Measurements from ENCODE around the gene NEK11. TPM values are rescaled to one million over a fixed set of nuclear protein-coding genes. Genes with fewer than 3 reads are reported as not detected.

The NEK11 gene
- total RNA-seq, 4 donors from 2014 or later, result 14.8 to 34.0 (median 28.2) TPM

GRCh38 chr3:131192701-131193100, 166.0 kb downstream of the NEK11 start:
- Histone ChIP-seq H3K27me3 (no peaks in the 10 kb centered on the region), H3K4me3 (replicated peaks in 1 of 3) (no peak overlapping the region), H3K4me1 (no peaks in the 10 kb centered on the region), H3K36me3 (no peaks in the 10 kb centered on the region), H3K9me3 (no peaks in the 10 kb centered on the region), H3K27ac (no peak overlapping the region)
- DNase-seq, result no peak
- whole genome bisulfite sequencing, 2 donors, result 80 to 91% methylated on average over 4 of the region's 4 CpGs
- intact Hi-C loops (cut with DNase I), result no loop called here
- TF ChIP-seq POLR2A (IDR thresholded peaks at IDR 0.05) (no peak), CTCF (IDR thresholded peaks at IDR 0.05) (no peak)

- no peak for DNase-seq
- no peaks in the 10 kb centered on the region for H3K27me3 ChIP-seq
- no peak overlapping the region for H3K4me3 ChIP-seq (replicated peaks in 1 of 3)
- no peaks in the 10 kb centered on the region for H3K4me1 ChIP-seq
- no peak overlapping the region for H3K27ac ChIP-seq
- no peaks in the 10 kb centered on the region for H3K36me3 ChIP-seq
- intact Hi-C loops (cut with DNase I), result no loop called here
- WGBS, 2 donors, result 34 to 58% methylated on average over 1 of the region's 1 CpG
- TF ChIP-seq CTCF (IDR thresholded peaks at IDR 0.05), result peak in 1 of 6 experiments; percentile 18
- TF ChIP-seq POLR2A (IDR thresholded peaks at IDR 0.05), result no peak
- H3K9me3 ChIP-seq, result no peaks in the 10 kb centered on the region
Measured at GRCh38 chr3:131193641-131194238, 167.1 kb downstream of the NEK11 start.

GRCh38 chr3:131194816-131195215, 168.1 kb downstream of the NEK11 start:
- Histone ChIP-seq H3K36me3 (no peaks in the 10 kb centered on the region), H3K4me1 (no peaks in the 10 kb centered on the region), H3K9me3 (no peaks in the 10 kb centered on the region), H3K27ac (no peak overlapping the region), H3K27me3 (no peaks in the 10 kb centered on the region), H3K4me3 (replicated peaks in 1 of 3) (no peak overlapping the region)
- DNase-seq, result no peak
- TF ChIP-seq CTCF (IDR thresholded peaks at IDR 0.05) (no peak), POLR2A (IDR thresholded peaks at IDR 0.05) (no peak)
- WGBS, 2 donors, result 89 to 94% methylated on average over 4 of the region's 4 CpGs
- intact Hi-C loops (cut with DNase I), result no loop called here

- intact Hi-C loops (cut with DNase I), result no loop called here
- Histone ChIP-seq H3K4me3 (replicated peaks in 1 of 3) (no peak overlapping the region), H3K36me3 (no peaks in the 10 kb centered on the region), H3K4me1 (no peaks in the 10 kb centered on the region), H3K9me3 (no peaks in the 10 kb centered on the region), H3K27me3 (no peaks in the 10 kb centered on the region), H3K27ac (no peak overlapping the region)
- DNase-seq, result no peak
- no peak for TF ChIP-seq POLR2A (IDR thresholded peaks at IDR 0.05)
- no peak for TF ChIP-seq CTCF (IDR thresholded peaks at IDR 0.05)
- 93 to 95% methylated on average over 4 of the region's 4 CpGs for WGBS, 2 donors
Measured at GRCh38 chr3:131200636-131201199, 174.0 kb downstream of the NEK11 start.

- intact Hi-C loops (cut with DNase I), result no loop called here
- Histone ChIP-seq H3K4me3 (replicated peaks in 1 of 3) (no peak overlapping the region), H3K9me3 (no peaks in the 10 kb centered on the region), H3K36me3 (no peaks in the 10 kb centered on the region), H3K27me3 (no peaks in the 10 kb centered on the region), H3K4me1 (no peaks in the 10 kb centered on the region), H3K27ac (no peak overlapping the region)
- no peak for DNase-seq
- TF ChIP-seq CTCF (IDR thresholded peaks at IDR 0.05) (no peak), POLR2A (IDR thresholded peaks at IDR 0.05) (no peak)
- WGBS, 2 donors, result 83 to 97% methylated on average over 1 of the region's 1 CpG
Measured at GRCh38 chr3:131216330-131216729, 189.7 kb downstream of the NEK11 start.

Data from thyroid gland (tissue), 4 donors.